ENCODE data around the gene CKMT1A. TPM values are rescaled to one million over a fixed set of nuclear protein-coding genes. Genes with fewer than 3 reads are reported as not detected.
"Not testable (repeated sequence)": the region's sequence is repeated elsewhere in the genome, so short reads cannot be mapped to it uniquely, and the experiment has no call there.

Gene CKMT1A
- total RNA-seq, result under 1 TPM in 1 of 2 experiments, not detected in 1; 0.14 TPM

GRCh38 chr15:43693148-43694022 is at the start of gene CKMT1A:
TSS of gene CKMT1A (plus strand) at chr15:43693859. CDS start at chr15:43694051, 192 bp downstream.
- H3K4me3 Mint-ChIP-seq, H3K27ac Mint-ChIP-seq, DNase-seq, H3K27me3 Mint-ChIP-seq, H3K9me3 Mint-ChIP-seq, H3K4me1 Mint-ChIP-seq, H3K36me3 Mint-ChIP-seq: not testable (repeated sequence)

GRCh38 chr15:43648649-43649429 is 44.8 kb upstream of the CKMT1A start, which contains the start of gene CATSPER2:
TSS of gene CATSPER2 (minus strand) at chr15:43648844. CDS start at chr15:43648061, 783 bp downstream.
- H3K36me3 Mint-ChIP-seq, result no peaks in the 10 kb centered on the region
- no peaks in the 10 kb centered on the region for H3K4me1 Mint-ChIP-seq
- no peaks in the 10 kb centered on the region for H3K9me3 Mint-ChIP-seq
- no peak for DNase-seq
- no peak within 1 kb of the TSS for H3K4me3 Mint-ChIP-seq
- H3K27ac Mint-ChIP-seq, result no peak within 1 kb of the TSS
- no peaks in the 10 kb centered on the region for H3K27me3 Mint-ChIP-seq

GRCh38 chr15:43649430-43649926 is 44.2 kb upstream of the CKMT1A start:
- H3K9me3 Mint-ChIP-seq, H3K36me3 Mint-ChIP-seq: not testable (repeated sequence)

GRCh38 chr15:43659727-43660126 is 33.9 kb upstream of the CKMT1A start:
- not testable (repeated sequence) for H3K27me3 Mint-ChIP-seq, H3K9me3 Mint-ChIP-seq, H3K4me1 Mint-ChIP-seq, H3K4me3 Mint-ChIP-seq, H3K36me3 Mint-ChIP-seq, DNase-seq, H3K27ac Mint-ChIP-seq

More at GRCh38 chr15:43649430-43649926, 44.2 kb upstream of the CKMT1A start:
- not testable (repeated sequence) for H3K27ac Mint-ChIP-seq, H3K4me1 Mint-ChIP-seq, H3K27me3 Mint-ChIP-seq, H3K4me3 Mint-ChIP-seq, DNase-seq

DNA sequence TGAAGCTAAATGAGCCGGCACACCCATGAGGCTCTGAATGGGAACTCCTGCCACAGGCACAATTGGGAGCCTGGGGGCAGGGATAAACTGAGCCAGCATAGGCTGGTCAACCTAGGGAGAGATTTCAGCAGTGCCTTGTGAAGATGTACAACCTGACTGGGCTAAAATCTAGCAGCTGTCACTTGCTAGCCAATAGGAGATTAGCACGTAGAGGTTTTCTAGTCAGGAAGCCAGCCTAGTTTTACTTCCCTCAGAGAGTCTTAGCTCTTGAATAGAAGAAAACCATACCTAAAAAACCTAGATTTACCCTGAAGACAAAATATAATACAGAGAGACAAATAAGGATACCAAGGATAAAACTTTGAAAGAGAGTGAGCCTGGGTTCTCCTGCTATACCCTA is 31.4 kb upstream of the CKMT1A start:
- H3K4me3 Mint-ChIP-seq, DNase-seq, H3K27me3 Mint-ChIP-seq, H3K9me3 Mint-ChIP-seq, H3K27ac Mint-ChIP-seq, H3K36me3 Mint-ChIP-seq, H3K4me1 Mint-ChIP-seq: not testable (repeated sequence)

DNA sequence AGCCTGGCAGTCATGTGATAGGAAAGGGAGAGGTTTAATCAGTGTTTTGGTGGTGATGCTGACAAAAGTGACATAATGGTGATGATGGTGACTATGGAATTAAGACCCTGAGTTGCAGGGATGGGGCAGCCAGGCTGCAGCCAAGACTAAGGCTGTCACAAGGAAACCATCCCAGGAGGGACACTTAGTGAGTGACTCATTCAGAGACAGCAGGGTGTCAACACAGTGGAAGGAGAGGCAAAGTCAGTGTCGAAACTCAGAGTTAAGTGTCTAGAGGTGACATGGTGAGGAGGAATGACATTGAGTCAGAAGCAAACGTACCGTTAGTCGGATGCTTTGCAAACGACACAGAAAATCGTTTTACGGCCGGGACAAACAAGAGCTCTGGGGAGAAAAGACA is 30.3 kb upstream of the CKMT1A start:
- not testable (repeated sequence) for H3K9me3 Mint-ChIP-seq, H3K36me3 Mint-ChIP-seq, H3K4me3 Mint-ChIP-seq, H3K4me1 Mint-ChIP-seq, DNase-seq, H3K27ac Mint-ChIP-seq, H3K27me3 Mint-ChIP-seq

- not testable (repeated sequence) for H3K36me3 Mint-ChIP-seq, H3K4me1 Mint-ChIP-seq, H3K4me3 Mint-ChIP-seq, DNase-seq, H3K9me3 Mint-ChIP-seq, H3K27ac Mint-ChIP-seq, H3K27me3 Mint-ChIP-seq
These were observed 27.5 kb upstream of the CKMT1A start for GRCh38 chr15:43666177-43666576.

GRCh38 chr15:43674175-43674574 is 19.5 kb upstream of the CKMT1A start:
- not testable (repeated sequence) for H3K4me3 Mint-ChIP-seq, H3K4me1 Mint-ChIP-seq, H3K27me3 Mint-ChIP-seq, H3K27ac Mint-ChIP-seq, H3K9me3 Mint-ChIP-seq, H3K36me3 Mint-ChIP-seq, DNase-seq

DNA sequence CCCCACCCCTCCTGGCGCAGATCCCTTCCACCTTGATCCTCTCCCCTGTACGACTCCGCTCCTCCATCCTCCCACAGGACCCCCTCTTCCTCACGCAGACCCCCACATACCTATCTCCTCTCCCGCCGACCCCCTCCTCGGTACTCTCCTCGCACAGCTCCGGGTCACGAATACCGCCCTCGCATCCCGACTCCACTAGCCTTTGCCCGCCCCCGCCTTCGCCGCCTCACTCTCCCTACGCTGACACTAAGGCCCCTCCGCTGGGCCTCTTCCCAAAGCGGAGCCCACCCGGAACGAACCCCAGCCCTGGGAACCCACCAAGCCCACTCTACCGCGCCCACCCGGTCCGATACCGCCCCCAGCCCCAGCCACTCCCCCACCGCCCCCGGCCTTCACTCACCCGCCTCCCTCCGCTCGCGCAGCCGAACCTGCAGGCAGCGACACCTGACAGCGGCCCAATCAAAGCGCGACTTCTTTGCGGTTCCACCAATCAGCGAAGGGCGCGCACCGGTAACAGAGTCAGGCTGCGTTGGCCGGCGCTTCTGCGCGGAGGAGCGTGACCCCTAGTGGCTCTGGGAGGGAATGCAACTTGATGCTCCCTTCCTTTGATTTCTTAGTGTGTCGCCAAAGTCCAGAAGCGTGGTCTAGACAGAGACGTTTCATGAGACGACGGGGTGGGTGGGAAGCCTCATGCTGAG is 3.9 kb upstream of the CKMT1A start:
- H3K27me3 Mint-ChIP-seq, H3K27ac Mint-ChIP-seq, H3K9me3 Mint-ChIP-seq, H3K36me3 Mint-ChIP-seq, H3K4me1 Mint-ChIP-seq, H3K4me3 Mint-ChIP-seq, DNase-seq: not testable (repeated sequence)

DNA sequence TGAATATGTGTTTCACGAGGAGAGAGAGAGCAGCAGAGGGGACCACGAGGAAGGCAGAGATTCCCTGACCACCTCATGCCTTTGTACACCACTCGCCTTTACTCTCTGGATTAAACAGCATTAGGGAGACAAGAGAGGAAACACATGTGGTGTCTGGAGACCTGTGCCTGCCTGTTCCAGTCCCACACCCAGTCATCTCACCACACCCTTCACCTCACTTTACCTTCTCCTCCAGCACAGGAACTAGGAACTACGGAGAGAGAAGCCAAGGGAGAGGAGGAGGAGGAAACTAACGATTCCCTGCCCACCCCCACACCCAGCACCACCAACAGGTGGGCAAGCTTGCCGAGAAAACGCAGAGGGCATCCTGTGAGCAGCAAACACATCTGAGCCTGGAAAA is 980 bp upstream of the CKMT1A start:
- H3K9me3 Mint-ChIP-seq, H3K27me3 Mint-ChIP-seq, DNase-seq, H3K36me3 Mint-ChIP-seq, H3K4me3 Mint-ChIP-seq, H3K4me1 Mint-ChIP-seq, H3K27ac Mint-ChIP-seq: not testable (repeated sequence)

DNA sequence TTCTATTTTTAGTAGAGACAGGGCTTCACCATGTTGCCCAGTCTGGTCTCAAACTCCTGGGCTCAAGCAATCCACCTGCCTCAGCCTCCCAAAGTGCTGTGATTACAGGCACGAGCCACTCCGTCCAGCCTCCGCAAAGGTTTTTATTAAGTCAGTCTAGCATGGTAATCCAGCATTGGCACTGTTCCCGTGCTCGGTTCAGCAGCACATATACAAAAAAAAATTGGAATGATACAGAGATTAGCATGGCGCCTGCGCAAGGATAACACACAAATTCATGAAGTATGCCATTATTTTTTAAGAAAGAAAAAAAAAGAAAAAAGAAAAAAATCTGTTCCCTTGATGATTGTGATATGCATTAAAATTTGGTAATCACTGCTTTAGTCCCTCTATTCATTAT is 8.5 kb downstream of the CKMT1A start:
- Mint-ChIP-seq H3K36me3 (no peaks in the 10 kb centered on the region), H3K4me1 (no peaks in the 10 kb centered on the region), H3K4me3 (no peak overlapping the region), H3K9me3 (no peaks in the 10 kb centered on the region), H3K27me3 (no peaks in the 10 kb centered on the region), H3K27ac (no peak overlapping the region)
- no peak for DNase-seq

GRCh38 chr15:43702701-43703424 is 9.2 kb downstream of the CKMT1A start:
- H3K4me3 Mint-ChIP-seq, result no peak overlapping the region
- H3K36me3 Mint-ChIP-seq, result no peaks in the 10 kb centered on the region
- no peaks in the 10 kb centered on the region for H3K27me3 Mint-ChIP-seq
- H3K27ac Mint-ChIP-seq, result peak overlapping the region; percentile 39
- no peaks in the 10 kb centered on the region for H3K9me3 Mint-ChIP-seq
- no peak for DNase-seq
- no peaks in the 10 kb centered on the region for H3K4me1 Mint-ChIP-seq

DNA sequence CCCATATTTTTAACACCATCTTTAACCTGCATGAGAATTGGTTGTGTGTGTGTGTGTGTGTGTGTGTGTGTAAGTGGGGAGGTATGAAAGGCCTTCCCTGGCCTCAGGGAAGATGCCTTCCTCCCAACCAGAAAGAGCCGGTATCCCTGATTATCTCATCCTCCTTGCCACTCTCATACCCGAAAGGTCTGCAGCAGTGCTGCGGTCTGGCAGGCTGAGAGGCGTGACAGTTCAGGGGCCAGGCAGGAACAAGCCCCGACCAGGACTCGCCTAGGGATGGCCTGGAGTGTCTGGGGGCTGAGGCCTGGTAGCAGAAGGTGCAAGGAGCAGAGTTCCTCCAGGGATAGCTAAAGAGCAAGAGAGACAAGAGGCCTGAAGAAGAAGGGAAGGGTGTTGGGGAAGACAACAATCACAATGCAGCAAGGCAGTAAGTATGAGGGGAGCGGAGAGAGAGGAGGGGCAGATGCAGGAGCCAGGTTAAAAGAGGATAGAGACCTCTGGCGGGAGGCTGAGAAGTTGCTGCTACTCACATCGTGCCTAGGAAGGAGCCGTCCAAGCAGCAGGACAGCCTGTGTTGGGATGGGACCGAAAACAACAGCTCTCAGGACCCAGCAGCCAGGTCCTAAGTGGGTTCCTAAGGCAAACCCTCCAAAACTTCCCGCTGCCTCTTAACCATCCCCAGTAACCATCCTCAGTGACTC is 16.9 kb downstream of the CKMT1A start:
- not testable (repeated sequence) for H3K27me3 Mint-ChIP-seq, DNase-seq, H3K9me3 Mint-ChIP-seq, H3K36me3 Mint-ChIP-seq, H3K27ac Mint-ChIP-seq, H3K4me3 Mint-ChIP-seq, H3K4me1 Mint-ChIP-seq

- Mint-ChIP-seq H3K27me3 (no peaks in the 10 kb centered on the region), H3K36me3 (no peaks in the 10 kb centered on the region), H3K4me3 (no peak overlapping the region), H3K4me1 (no peaks in the 10 kb centered on the region), H3K9me3 (no peaks in the 10 kb centered on the region), H3K27ac (no peak overlapping the region)
- DNase-seq, result no peak
These were observed 29.5 kb downstream of the CKMT1A start for GRCh38 chr15:43723151-43723550.
